GM12878 (cell line): ENCODE data around the gene ZNF296. TPM values are rescaled to one million over a fixed set of nuclear protein-coding genes. Genes with fewer than 3 reads are reported as not detected.

Experiments used
- ATF2 ChIP-seq: IDR thresholded peaks from 2 replicates; pipeline ENCODE4 v1.6.1; 2012; ENCODE audit warnings: low read length, inconsistent platforms
- ATF3 ChIP-seq: IDR thresholded peaks from 2 replicates; pipeline ENCODE4 v1.6.1; 2011; ENCODE audit warnings: low read depth, mild to moderate bottlenecking, low read length, moderate library complexity, borderline replicate concordance; ENCODE audit errors: extremely low read depth
- BCL3 ChIP-seq: IDR thresholded peaks from 2 replicates; pipeline ENCODE4 v1.6.1; 2011; ENCODE audit warnings: borderline replicate concordance, low read depth, mild to moderate bottlenecking, moderate library complexity, low read length; ENCODE audit not compliant: insufficient read depth, poor library complexity, severe bottlenecking
- BMI1 ChIP-seq: fragments of 450-650 bp; IDR thresholded peaks from 2 replicates; pipeline ENCODE4 v1.6.1; 2016; ENCODE audit warnings: mild to moderate bottlenecking, moderate library complexity, borderline replicate concordance
- CBX5 ChIP-seq: sonication (generic); IDR thresholded peaks from 2 replicates; pipeline ENCODE4 v1.6.1; 2016; ENCODE audit warnings: low read depth, moderate library complexity, mild to moderate bottlenecking, inconsistent platforms
- CHD2 ChIP-seq: IDR thresholded peaks from 2 replicates; pipeline ENCODE4 v1.6.1; 2011; ENCODE audit warnings: low read depth, low read length, improper control_type of control experiment, borderline replicate concordance
- ESRRA ChIP-seq: IDR thresholded peaks from 2 replicates; pipeline ENCODE4 v1.6.1; 2012; ENCODE audit warnings: mild to moderate bottlenecking, low read length, improper control_type of control experiment
- FOXK2 ChIP-seq: fragments of 450-650 bp; IDR thresholded peaks from 2 replicates; pipeline ENCODE4 v1.6.1; 2017; ENCODE audit warnings: mild to moderate bottlenecking, moderate library complexity
- HDAC2 ChIP-seq: fragments of 200-600 bp; sonication (generic); IDR thresholded peaks from 2 replicates; pipeline ENCODE4 v1.6.1; 2017
- KLF5 ChIP-seq: fragments of 450-650 bp; IDR thresholded peaks from 2 replicates; pipeline ENCODE4 v1.6.1; 2014; ENCODE audit warnings: mild to moderate bottlenecking; ENCODE audit not compliant: partially characterized antibody
- MYC ChIP-seq: IDR thresholded peaks from 2 replicates; pipeline ENCODE4 v1.6.1; 2011; ENCODE audit warnings: mild to moderate bottlenecking, low read length, moderate library complexity, inconsistent platforms; ENCODE audit not compliant: insufficient read depth, insufficient replicate concordance, insufficient read length, severe bottlenecking
- NFXL1 ChIP-seq: fragments of 450-650 bp; IDR thresholded peaks from 2 replicates; pipeline ENCODE4 v1.6.1; 2017; ENCODE audit warnings: antibody characterized with exemption, mild to moderate bottlenecking, borderline replicate concordance
- NRF1 ChIP-seq: conservative IDR thresholded peaks from 2 replicates; pipeline ENCODE4 v1.6.1; 2011; ENCODE audit warnings: mild to moderate bottlenecking, low read depth, low read length, improper control_type of control experiment
- PML ChIP-seq: IDR thresholded peaks from 2 replicates; pipeline ENCODE4 v1.6.1; 2012; ENCODE audit warnings: low read length, inconsistent platforms
- POLR2AphosphoS2 ChIP-seq: IDR thresholded peaks from 2 replicates; pipeline ENCODE4 v1.6.1; 2011; ENCODE audit warnings: low read depth, mild to moderate bottlenecking, low read length, improper control_type of control experiment, moderate library complexity
- RELB ChIP-seq: fragments of 450-650 bp; IDR thresholded peaks from 2 replicates; pipeline ENCODE4 v1.6.1; 2017; ENCODE audit warnings: low read depth, mild to moderate bottlenecking, moderate library complexity
- RUNX3 ChIP-seq: IDR thresholded peaks from 2 replicates; pipeline ENCODE4 v1.6.1; 2012; ENCODE audit warnings: low read length, inconsistent platforms
- SKIL ChIP-seq: fragments of 450-650 bp; IDR thresholded peaks from 2 replicates; pipeline ENCODE4 v1.6.1; 2017; ENCODE audit warnings: mild to moderate bottlenecking, low read depth, inconsistent platforms; ENCODE audit not compliant: poor library complexity, severe bottlenecking
- SUZ12 ChIP-seq: fragments of 200-600 bp; sonication (generic); IDR thresholded peaks from one replicate; pipeline ENCODE4 v1.6.1; 2018; ENCODE audit warnings: antibody characterized with exemption, mild to moderate bottlenecking; ENCODE audit not compliant: unreplicated experiment
- TCF12 ChIP-seq: IDR thresholded peaks from 2 replicates; pipeline ENCODE4 v1.6.1; 2011; ENCODE audit warnings: low read depth, mild to moderate bottlenecking, low read length
- USF2 ChIP-seq: IDR thresholded peaks from 2 replicates; pipeline ENCODE4 v1.6.1; 2011; ENCODE audit warnings: low read depth, low read length, improper control_type of control experiment, borderline replicate concordance
- polyA plus RNA-seq, 11 experiments: library from polyadenylated mRNA; depleted of rRNA in 4 of 11; unstranded in 6 of 11; stranded (reverse) in 5 of 11; fragments of >200 nt; fragmentation: Nextera tagmentation in 4 of 11; fragmentation: Illumina TruSeq in 1 of 11; extraction: Ambion mirVana in 4 of 11; extraction: Trizol in 1 of 11; gene quantifications; 1 replicate in 1 of 11; 2 replicates in 10 of 11; pipeline versions ENCODE4 v1.2.1 to v1.2.3, GENCODE V29; 2011 to 2016; ENCODE audit warnings: inconsistent platforms in 2 of 11, missing spikeins in 2 of 11, low read depth in 1 of 11
- total RNA-seq, 4 experiments: library from RNA; depleted of rRNA in 3 of 4; stranded (reverse); fragments of >200 nt in 3 of 4; fragmentation: Illumina TruSeq in 1 of 4; extraction: Trizol in 1 of 4; gene quantifications; 2 replicates each; pipeline versions ENCODE4 v1.2.1 to v1.2.3, GENCODE V29; 2013 to 2021

The ZNF296 gene
- total and polyA plus RNA-seq, 10 of the 15 experiments (the other 5 are each of a cell fraction or from before 2014, with no cell fraction given) = 0.44 to 23.6 (median 3.5) TPM; not detected in 1

- peak; percentile 75 for TF ChIP-seq RELB
- peak; percentile 99 for TF ChIP-seq MYC
- peak; percentile 70 for TF ChIP-seq BCL3
- peak; percentile 84; the same call in 1 of the 2 replicates for TF ChIP-seq ESRRA
- TF ChIP-seq RUNX3 = peak; percentile 85
- peak; percentile 51 for TF ChIP-seq USF2
- TF ChIP-seq NRF1 = no peak
- TF ChIP-seq TCF12 = peak; percentile 64; the same call in 1 of the 2 replicates
- no peak; the same call in 1 of the 2 replicates for TF ChIP-seq ATF2
- peak; percentile 92 for TF ChIP-seq KLF5
- no peak for TF ChIP-seq BMI1
- 0 out of 2 replicates have a peak, but pooled peaks have one; percentile 45 for TF ChIP-seq ATF3
- TF ChIP-seq SKIL = peak; percentile 80
- peak; percentile 83; the same call in 1 of the 2 replicates for TF ChIP-seq POLR2AphosphoS2
- TF ChIP-seq CBX5 = no peak; the same call in 1 of the 2 replicates
- no peak for TF ChIP-seq FOXK2
- TF ChIP-seq HDAC2 = no peak
- peak; percentile 81 for TF ChIP-seq CHD2
- no peak for TF ChIP-seq SUZ12
- TF ChIP-seq PML = peak; percentile 94
- TF ChIP-seq NFXL1 = 0 out of 2 replicates have a peak, but pooled peaks have one; percentile 53
These were observed 3.0 kb upstream of the ZNF296 start, which contains the start of gene GEMIN7 (continued) for GRCh38 chr19:45079063-45079910.
